Activated T-cell treated with anti-CD3 and anti-CD28 coated beads, Interleukin-2, amount 50 U/mL, for 24 hours (primary cell): ENCODE measurements around the gene GNA15.

Source experiments
- DNase-seq: peaks from one replicate; pipeline ENCODE4 v3.0.0-alpha.2; 2020
- H3K27ac Mint-ChIP-seq: 2 replicates; pipeline ENCODE4 v1.8.0; 2020; ENCODE audit warnings: mild to moderate bottlenecking, mixed read lengths
- H3K27me3 Mint-ChIP-seq: 2 replicates; pipeline ENCODE4 v1.8.0; 2020; ENCODE audit warnings: mixed read lengths
- H3K36me3 Mint-ChIP-seq: 2 replicates; pipeline ENCODE4 v1.8.0; 2020; ENCODE audit warnings: low read depth, mixed read lengths
- H3K4me1 Mint-ChIP-seq: 2 replicates; pipeline ENCODE4 v1.8.0; 2020; ENCODE audit warnings: low read depth, mixed read lengths
- H3K4me3 Mint-ChIP-seq: 2 replicates; pipeline ENCODE4 v1.8.0; 2020; ENCODE audit warnings: mild to moderate bottlenecking, moderate library complexity, mixed read lengths
- H3K9me3 Mint-ChIP-seq: 2 replicates; pipeline ENCODE4 v1.8.0; 2020; ENCODE audit warnings: mixed read lengths

GNA15 gene

DNA sequence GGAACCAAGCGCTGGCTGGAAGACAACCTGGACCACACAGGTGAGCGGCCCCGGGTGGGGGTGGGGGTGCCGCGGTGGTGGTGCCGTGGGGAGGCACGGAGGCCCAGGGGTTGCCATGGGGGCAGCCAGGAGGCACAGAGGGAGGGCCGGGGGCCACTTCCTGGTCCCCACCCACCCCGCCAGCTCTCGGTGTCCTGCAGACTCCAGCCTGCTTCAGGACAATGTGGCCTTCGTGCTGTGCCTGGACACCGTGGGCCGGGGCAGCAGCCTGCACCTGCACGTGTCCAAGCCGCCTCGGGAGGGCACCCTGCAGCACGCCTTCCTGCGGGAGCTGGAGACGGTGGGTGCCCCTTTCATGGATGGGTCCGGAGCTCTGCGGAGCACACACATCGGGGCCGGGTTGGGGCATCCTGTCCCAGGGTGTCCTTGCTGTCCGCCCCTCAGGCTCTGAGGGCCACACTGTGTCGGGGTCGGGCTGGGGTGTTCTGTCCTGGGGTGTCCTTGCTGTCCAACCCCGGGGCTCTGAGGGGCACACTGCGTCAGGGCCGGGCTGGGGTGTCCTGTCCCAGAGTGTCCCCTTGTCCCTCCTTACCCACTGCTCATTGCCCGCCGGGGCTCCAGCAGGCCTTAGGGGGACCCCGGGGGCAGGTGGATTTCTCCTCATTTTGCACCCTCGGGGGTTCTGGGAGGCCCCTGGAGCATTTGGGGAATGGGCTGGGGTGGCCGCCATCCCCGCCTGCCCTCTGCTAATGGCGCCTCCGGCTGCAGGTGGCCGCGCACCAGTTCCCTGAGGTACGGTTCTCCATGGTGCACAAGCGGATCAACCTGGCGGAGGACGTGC lies 68.2 kb downstream of the GNA15 start:
- no peaks in the 10 kb centered on the region for H3K4me1 Mint-ChIP-seq
- no peak overlapping the region for H3K27ac Mint-ChIP-seq
- no peak overlapping the region for H3K4me3 Mint-ChIP-seq
- no peaks in the 10 kb centered on the region for H3K27me3 Mint-ChIP-seq
- H3K36me3 Mint-ChIP-seq: peaks cover 70% of the 10 kb centered on the region
- DNase-seq: no peak
- no peaks in the 10 kb centered on the region for H3K9me3 Mint-ChIP-seq

DNA sequence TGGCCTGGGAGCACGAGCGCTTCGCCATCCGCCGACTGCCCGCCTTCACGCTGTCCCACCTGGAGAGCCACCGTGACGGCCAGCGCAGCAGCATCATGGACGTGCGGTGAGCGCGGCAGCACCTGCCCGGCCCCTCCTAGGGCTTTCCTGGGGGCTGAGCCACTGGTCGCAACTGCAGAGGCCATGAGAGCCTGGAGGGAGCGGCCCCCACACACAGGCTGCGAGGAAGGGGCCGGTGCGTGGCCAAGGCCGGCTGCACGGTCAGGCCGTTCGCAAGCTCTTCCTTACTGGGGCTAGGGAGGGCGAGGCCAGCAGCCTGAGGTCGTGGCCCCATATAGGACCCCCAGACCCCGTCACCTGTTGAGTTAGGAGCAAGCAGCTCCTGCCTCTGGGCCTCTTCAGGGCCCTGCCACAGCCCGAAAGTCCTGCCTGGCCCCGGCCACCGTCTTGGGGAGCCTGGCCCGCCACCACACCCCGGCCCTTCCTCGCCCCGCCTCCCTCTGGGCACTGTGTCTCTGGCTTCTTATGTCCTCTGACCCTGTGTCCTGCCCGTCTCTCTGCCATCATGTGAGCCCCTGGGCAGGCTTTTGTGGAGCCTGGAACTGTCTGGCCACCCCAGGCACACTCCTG lies 68.9 kb downstream of the GNA15 start:
- Mint-ChIP-seq H3K36me3 (peaks cover 75% of the 10 kb centered on the region), H3K4me3 (no peak overlapping the region)

DNA sequence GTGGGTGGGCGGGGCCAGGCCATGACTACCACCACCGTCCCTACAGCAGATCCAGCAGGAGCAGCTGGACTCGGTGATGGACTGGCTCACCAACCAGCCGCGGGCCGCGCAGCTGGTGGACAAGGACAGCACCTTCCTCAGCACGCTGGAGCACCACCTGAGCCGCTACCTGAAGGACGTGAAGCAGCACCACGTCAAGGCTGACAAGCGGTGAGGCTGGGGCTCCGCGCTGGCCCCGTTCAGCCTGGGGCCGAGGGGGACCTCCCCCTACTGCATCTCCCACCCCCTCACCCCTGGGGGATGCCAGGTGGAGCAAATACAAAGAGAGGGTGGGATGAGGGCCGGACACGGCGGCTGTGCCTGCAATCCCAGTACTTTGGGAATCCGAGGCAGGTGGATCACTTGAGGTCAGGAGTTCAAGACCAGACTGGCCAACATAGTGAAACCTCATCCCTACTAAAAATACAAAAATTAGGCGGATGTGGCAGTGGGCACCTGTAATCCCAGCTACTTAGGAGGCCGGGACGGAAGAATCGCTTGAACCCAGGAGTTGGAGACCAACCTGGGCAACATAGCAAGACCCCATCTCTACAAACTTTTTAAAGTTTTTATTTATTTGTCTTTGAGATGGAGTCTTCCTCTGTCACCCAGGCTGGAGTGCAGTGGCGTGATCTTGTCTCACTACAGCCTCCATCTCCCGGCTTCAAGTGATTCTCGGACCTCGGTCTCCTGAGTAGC lies 70.6 kb downstream of the GNA15 start:
- no peaks in the 10 kb centered on the region for H3K4me1 Mint-ChIP-seq

More for the DNA sequence above, 68.9 kb downstream of the GNA15 start:
- Mint-ChIP-seq H3K4me1 (no peaks in the 10 kb centered on the region), H3K27ac (no peak overlapping the region), H3K9me3 (no peaks in the 10 kb centered on the region), H3K27me3 (no peaks in the 10 kb centered on the region)
- no peak for DNase-seq

DNA sequence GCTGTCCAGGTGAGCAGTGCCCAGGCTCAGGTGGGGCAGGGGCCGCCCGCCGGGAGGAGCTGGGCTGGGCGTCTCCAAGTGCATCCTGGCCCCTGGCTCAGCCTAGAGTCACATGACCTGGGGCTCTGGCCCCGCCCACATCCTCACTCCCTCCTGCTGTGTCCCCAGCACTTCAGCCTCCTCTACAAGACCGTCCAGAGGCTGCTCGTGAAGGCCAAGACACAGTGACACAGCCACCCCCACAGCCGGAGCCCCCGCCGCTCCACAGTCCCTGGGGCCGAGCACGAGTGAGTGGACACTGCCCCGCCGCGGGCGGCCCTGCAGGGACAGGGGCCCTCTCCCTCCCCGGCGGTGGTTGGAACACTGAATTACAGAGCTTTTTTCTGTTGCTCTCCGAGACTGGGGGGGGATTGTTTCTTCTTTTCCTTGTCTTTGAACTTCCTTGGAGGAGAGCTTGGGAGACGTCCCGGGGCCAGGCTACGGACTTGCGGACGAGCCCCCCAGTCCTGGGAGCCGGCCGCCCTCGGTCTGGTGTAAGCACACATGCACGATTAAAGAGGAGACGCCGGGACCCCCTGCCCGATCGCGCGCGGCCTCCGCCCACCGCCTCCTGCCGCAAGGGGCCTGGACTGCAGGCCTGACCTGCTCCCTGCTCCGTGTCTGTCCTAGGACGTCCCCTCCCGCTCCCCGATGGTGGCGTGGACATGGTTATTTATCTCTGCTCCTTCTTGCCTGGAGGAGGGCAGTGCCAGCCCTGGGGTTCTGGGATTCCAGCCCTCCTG lies 71.8 kb downstream of the GNA15 start:
- H3K27ac Mint-ChIP-seq: no peak overlapping the region
- H3K36me3 Mint-ChIP-seq: peaks cover 51% of the 10 kb centered on the region

More for the DNA sequence above, 70.6 kb downstream of the GNA15 start:
- no peaks in the 10 kb centered on the region for H3K27me3 Mint-ChIP-seq
- no peaks in the 10 kb centered on the region for H3K9me3 Mint-ChIP-seq
- H3K36me3 Mint-ChIP-seq: peaks cover 61% of the 10 kb centered on the region
- no peak overlapping the region for H3K4me3 Mint-ChIP-seq
- DNase-seq: no peak
- no peak overlapping the region for H3K27ac Mint-ChIP-seq

GRCh38 chr19:3208317-3209207 lies 72.7 kb downstream of the GNA15 start:
- Mint-ChIP-seq H3K27ac (no peak overlapping the region), H3K36me3 (peaks cover 42% of the 10 kb centered on the region), H3K27me3 (no peaks in the 10 kb centered on the region), H3K9me3 (no peaks in the 10 kb centered on the region), H3K4me3 (no peak overlapping the region), H3K4me1 (no peaks in the 10 kb centered on the region)
- no peak for DNase-seq

More for the DNA sequence above, 71.8 kb downstream of the GNA15 start:
- H3K4me1 Mint-ChIP-seq: no peaks in the 10 kb centered on the region
- no peak for DNase-seq
- no peak overlapping the region for H3K4me3 Mint-ChIP-seq
- H3K9me3 Mint-ChIP-seq: no peaks in the 10 kb centered on the region
- no peaks in the 10 kb centered on the region for H3K27me3 Mint-ChIP-seq

GRCh38 chr19:3210347-3211017 lies 74.6 kb downstream of the GNA15 start:
- no peak overlapping the region for H3K4me3 Mint-ChIP-seq
- no peaks in the 10 kb centered on the region for H3K4me1 Mint-ChIP-seq
- H3K27ac Mint-ChIP-seq: no peak overlapping the region
- DNase-seq: peak; percentile 84
- H3K27me3 Mint-ChIP-seq: no peaks in the 10 kb centered on the region
- peaks cover 30% of the 10 kb centered on the region for H3K36me3 Mint-ChIP-seq
- H3K9me3 Mint-ChIP-seq: no peaks in the 10 kb centered on the region

- H3K4me3 Mint-ChIP-seq: no peak overlapping the region
- H3K4me1 Mint-ChIP-seq: no peaks in the 10 kb centered on the region
- H3K27me3 Mint-ChIP-seq: no peaks in the 10 kb centered on the region
- peaks cover 26% of the 10 kb centered on the region for H3K36me3 Mint-ChIP-seq
- no peak for DNase-seq
- H3K9me3 Mint-ChIP-seq: no peaks in the 10 kb centered on the region
- no peak overlapping the region for H3K27ac Mint-ChIP-seq
Measured at GRCh38 chr19:3211191-3211590, 75.4 kb downstream of the GNA15 start.

DNA sequence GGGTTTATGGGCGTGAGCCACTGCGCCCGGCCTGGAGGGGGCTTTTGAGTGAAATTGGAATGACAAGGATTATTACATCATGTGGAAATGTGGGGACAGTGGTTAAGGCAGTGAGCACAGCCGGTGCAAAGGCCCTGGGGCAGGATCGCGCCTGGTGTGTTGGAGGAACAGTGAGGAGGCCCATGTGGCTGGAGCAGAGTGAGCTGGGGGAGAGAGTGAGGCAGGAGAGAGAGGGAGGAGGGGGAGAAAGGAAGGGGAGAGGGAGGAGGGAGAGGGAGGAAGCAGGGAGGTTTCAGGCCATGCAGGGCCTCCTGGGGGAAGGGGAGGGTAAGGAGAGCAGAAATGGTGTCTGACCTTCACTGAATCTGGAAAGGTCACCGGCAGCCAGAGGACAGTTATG lies 77.3 kb downstream of the GNA15 start:
- no peak for DNase-seq
- Mint-ChIP-seq H3K4me1 (no peaks in the 10 kb centered on the region), H3K36me3 (peaks cover 18% of the 10 kb centered on the region), H3K9me3 (no peaks in the 10 kb centered on the region), H3K4me3 (no peak overlapping the region), H3K27ac (no peak overlapping the region), H3K27me3 (no peaks in the 10 kb centered on the region)
